Activated CD4-positive, alpha-beta memory T cell treated with anti-CD3 and anti-CD28 coated beads for 36 hours (primary cell): ENCODE results near the gene TUBD1. TPM values are rescaled to one million over a fixed set of nuclear protein-coding genes. Genes with fewer than 3 reads are reported as not detected.

Experiments used
- CTCF ChIA-PET: fragments of 350-600 bp; sonication (Branson Sonifier 250); formaldehyde crosslinking; loops from one replicate; lab custom pipeline; 2021; ENCODE audit warnings: antibody characterized with exemption, inconsistent platforms; lab: Charles Lee
- POLR2A ChIA-PET: fragments of 350-600 bp; sonication (Branson Sonifier 250); formaldehyde crosslinking; loops from one replicate; lab custom pipeline; 2021; ENCODE audit warnings: antibody characterized with exemption; lab: Charles Lee
- DNase-seq: peaks from one replicate; pipeline ENCODE4 v3.0.0-alpha.2; 2020
- H3K27ac Mint-ChIP-seq: one replicate; pipeline ENCODE4 v1.8.0; 2021; ENCODE audit warnings: mixed read lengths
- H3K27me3 Mint-ChIP-seq: one replicate; pipeline ENCODE4 v1.8.0; 2021; ENCODE audit warnings: mixed read lengths
- H3K36me3 Mint-ChIP-seq: one replicate; pipeline ENCODE4 v1.8.0; 2021; ENCODE audit warnings: mixed read lengths
- H3K4me1 Mint-ChIP-seq: one replicate; pipeline ENCODE4 v1.8.0; 2021; ENCODE audit warnings: low read depth, mixed read lengths
- H3K4me3 Mint-ChIP-seq: one replicate; pipeline ENCODE4 v1.8.0; 2021; ENCODE audit warnings: mild to moderate bottlenecking, mixed read lengths
- H3K9me3 Mint-ChIP-seq: one replicate; pipeline ENCODE4 v1.8.0; 2021; ENCODE audit warnings: mixed read lengths
- intact Hi-C: fragments of 100-400 bp; cut with micrococcal nuclease; formaldehyde crosslinking; loops from one replicate; pipeline ENCODE4 v1.15.1; 2023
- total RNA-seq, 2 experiments: library from RNA; stranded (reverse); gene quantifications; one replicate each; pipeline ENCODE4 v1.2.3, GENCODE V29; 2021

Gene TUBD1
- total RNA-seq, 2 experiments from 2014 or later: 11.0 to 12.7 TPM

DNA sequence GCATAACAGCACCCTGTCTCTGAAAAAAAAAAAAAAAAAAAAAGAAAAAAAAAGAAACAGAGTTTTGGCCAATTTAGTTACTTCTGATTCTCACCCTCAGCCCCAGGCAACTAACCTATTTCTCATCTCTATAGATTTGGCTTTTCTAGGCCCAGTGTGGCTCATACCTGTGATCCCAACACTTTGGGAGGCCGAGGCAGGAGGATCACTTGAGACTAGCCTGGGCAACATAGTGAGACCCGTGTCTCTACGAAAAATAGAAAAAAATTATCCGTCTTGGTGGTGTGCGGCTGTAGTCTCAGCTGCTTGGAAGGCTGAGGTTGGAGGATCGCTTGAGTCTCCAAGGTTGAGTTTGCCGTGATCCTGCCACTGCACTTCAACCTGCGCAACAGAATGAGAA, 8.9 kb upstream of the TUBD1 start:
- intact Hi-C loops: no loop called here
- ChIA-PET CTCF (interaction anchor here (2.3 kb wide), 1 partner anchor 13 kb away, joined by 11 read pairs; no protein-coding TSS in a partner anchor), POLR2A (interaction anchor here (1.4 kb wide), 1 partner anchor 8 kb away, joined by 3 read pairs; no protein-coding TSS in a partner anchor)
- DNase-seq: no peak
- Mint-ChIP-seq H3K4me3 (no peak overlapping the region), H3K27ac (no peak overlapping the region), H3K9me3 (no peaks in the 10 kb centered on the region), H3K36me3 (peaks cover 3% of the 10 kb centered on the region), H3K4me1 (peaks cover 35% of the 10 kb centered on the region), H3K27me3 (no peaks in the 10 kb centered on the region)

DNA sequence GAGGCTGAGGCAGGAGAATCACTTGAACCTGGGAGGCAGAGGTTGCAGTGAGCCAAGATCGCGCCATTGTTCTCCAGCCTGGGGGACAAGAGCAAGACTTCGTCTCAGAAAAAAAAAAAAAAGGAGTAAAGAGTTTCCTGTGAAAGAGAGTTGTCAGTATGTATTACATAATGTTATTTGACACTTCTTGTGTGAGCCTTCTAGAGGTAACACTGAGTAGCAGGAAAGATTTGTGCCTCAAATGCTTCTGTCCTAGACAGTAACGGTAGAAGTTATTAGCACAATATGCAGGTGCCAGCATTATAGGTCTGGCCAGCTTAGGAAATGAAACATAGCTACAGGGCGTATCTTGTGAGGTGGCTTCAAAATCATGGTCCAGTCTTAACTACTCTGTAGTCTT, 6.4 kb upstream of the TUBD1 start:
- DNase-seq: no peak
- ChIA-PET POLR2A (no interaction called here), CTCF (interaction anchor here (2.3 kb wide), 1 partner anchor 16 kb away, joined by 11 read pairs; no protein-coding TSS in a partner anchor)
- H3K4me1 Mint-ChIP-seq: peaks cover 44% of the 10 kb centered on the region
- H3K27me3 Mint-ChIP-seq: no peaks in the 10 kb centered on the region
- intact Hi-C loops: loop anchor here (10.0 kb wide), 1 partner anchor 136 kb away; no protein-coding TSS in a partner anchor
- no peaks in the 10 kb centered on the region for H3K9me3 Mint-ChIP-seq
- no peak overlapping the region for H3K4me3 Mint-ChIP-seq
- no peak overlapping the region for H3K27ac Mint-ChIP-seq
- H3K36me3 Mint-ChIP-seq: peaks cover 6% of the 10 kb centered on the region

DNA sequence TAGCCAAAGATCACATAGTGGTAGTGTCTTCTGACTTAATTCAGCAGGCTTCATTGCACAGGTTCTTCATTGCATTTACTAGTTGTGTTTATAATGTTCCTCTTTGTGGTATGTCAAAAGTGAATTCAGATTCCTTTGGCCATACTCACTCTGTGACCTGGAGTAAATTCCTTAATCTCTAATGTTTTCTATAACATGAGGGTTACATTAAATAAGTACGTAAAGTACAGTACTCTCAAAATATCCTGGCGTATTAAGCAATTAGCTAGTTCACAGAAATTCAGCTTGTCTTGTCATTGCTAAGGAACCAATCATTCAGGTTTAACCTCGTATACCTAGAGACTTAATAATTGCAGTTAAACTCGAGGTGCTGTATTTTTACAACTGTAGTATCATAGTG, 4.3 kb upstream of the TUBD1 start:
- intact Hi-C loops: loop anchor here (10.0 kb wide), 1 partner anchor 138 kb away; no protein-coding TSS in a partner anchor
- peaks cover 12% of the 10 kb centered on the region for H3K36me3 Mint-ChIP-seq
- H3K27ac Mint-ChIP-seq: no peak overlapping the region
- H3K4me1 Mint-ChIP-seq: peaks cover 39% of the 10 kb centered on the region
- H3K27me3 Mint-ChIP-seq: no peaks in the 10 kb centered on the region
- POLR2A ChIA-PET: no interaction called here
- CTCF ChIA-PET: no interaction called here
- H3K9me3 Mint-ChIP-seq: no peaks in the 10 kb centered on the region
- DNase-seq: no peak
- H3K4me3 Mint-ChIP-seq: no peak overlapping the region

DNA sequence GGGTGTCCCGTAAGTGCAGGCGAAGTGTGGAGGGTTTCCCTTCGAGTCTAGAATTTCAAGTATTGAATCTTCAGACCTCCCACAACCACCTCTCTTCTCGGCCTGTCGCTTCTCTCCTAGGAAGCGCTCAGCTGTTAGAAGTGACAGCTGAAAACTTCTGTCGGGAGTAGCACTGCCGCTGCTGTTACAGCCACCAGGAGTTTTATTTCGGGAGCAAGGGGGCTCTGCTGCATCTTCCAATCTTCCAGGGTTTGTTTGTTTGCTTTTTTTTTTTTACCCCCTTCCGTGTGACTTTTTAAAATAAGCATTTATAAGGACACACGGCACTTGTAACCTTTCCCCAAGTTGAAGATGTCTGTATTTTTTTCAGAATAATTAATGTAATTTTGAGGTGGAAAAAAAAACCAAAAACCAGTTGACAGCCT, 945 bp upstream of the TUBD1 start:
- Mint-ChIP-seq H3K4me3 (peak overlapping the region; percentile 99), H3K27ac (peak overlapping the region; percentile 92), H3K9me3 (no peaks in the 10 kb centered on the region), H3K27me3 (no peaks in the 10 kb centered on the region), H3K36me3 (peaks cover 15% of the 10 kb centered on the region), H3K4me1 (peaks cover 44% of the 10 kb centered on the region)
- CTCF ChIA-PET: interaction anchor here (0.6 to 3.4 kb wide), 3 partner anchors 20 to 43 kb away, joined by 3 to 14 read pairs (median 3); no protein-coding TSS in a partner anchor
- no peak for DNase-seq
- intact Hi-C loops: loop anchor here (2.0 to 10.0 kb wide), 5 partner anchors 46 to 276 kb away; partner anchors contain the start of gene CLTC
- POLR2A ChIA-PET: interaction anchor here (0.8 to 2.0 kb wide), 12 partner anchors 8 to 186 kb away, joined by 3 to 10 read pairs (median 4); partner anchors contain the start of genes PTRH2, RNFT1 and VMP1

DNA sequence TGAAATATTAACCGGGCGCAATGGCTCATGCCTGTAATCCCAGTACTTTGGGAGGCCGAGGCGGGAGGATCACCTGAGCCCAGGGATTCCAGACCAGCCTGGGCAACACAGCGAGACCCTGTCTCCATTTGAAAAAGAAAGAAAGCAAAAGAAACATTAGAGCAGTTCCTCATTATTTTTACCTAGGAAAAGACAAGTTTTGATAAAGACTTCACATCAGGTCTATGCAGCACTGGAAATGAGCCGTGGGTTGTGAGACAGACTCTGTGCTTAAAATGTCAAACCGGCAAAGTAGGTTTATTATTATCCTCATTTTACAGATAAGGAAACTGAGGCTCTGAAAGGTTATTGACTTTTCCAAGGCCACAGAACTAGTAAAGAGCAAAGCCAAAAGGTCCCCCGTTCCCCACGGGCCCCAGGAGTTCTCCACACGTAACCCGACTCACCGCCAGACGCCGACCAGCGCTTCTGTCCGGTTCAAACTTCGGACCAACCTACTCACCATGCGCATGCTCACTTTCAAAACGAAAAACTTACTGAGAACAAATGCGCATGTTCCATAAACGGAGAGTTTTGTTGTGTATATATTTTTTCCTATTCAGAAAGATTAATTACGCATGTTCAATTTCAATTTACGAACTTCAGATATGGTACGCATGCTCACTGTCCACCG, 356 bp downstream of the TUBD1 start:
- H3K27me3 Mint-ChIP-seq: no peaks in the 10 kb centered on the region
- peaks cover 21% of the 10 kb centered on the region for H3K36me3 Mint-ChIP-seq
- H3K4me3 Mint-ChIP-seq: peak overlapping the region; percentile 99
- peak; percentile 11 for DNase-seq
- CTCF ChIA-PET: interaction anchor here (1.3 to 3.4 kb wide), 3 partner anchors 21 to 146 kb away, joined by 3 to 14 read pairs (median 4); no protein-coding TSS in a partner anchor
- POLR2A ChIA-PET: interaction anchor here (0.9 to 2.0 kb wide), 9 partner anchors 32 to 184 kb away, joined by 3 to 10 read pairs (median 5); partner anchors contain the start of gene RNFT1
- intact Hi-C loops: loop anchor here (1.0 to 10.0 kb wide), 6 partner anchors 45 to 275 kb away; partner anchors contain the start of genes CLTC and RNFT1
- no peaks in the 10 kb centered on the region for H3K9me3 Mint-ChIP-seq
- peak overlapping the region; percentile 92 for H3K27ac Mint-ChIP-seq
- H3K4me1 Mint-ChIP-seq: peaks cover 45% of the 10 kb centered on the region

DNA sequence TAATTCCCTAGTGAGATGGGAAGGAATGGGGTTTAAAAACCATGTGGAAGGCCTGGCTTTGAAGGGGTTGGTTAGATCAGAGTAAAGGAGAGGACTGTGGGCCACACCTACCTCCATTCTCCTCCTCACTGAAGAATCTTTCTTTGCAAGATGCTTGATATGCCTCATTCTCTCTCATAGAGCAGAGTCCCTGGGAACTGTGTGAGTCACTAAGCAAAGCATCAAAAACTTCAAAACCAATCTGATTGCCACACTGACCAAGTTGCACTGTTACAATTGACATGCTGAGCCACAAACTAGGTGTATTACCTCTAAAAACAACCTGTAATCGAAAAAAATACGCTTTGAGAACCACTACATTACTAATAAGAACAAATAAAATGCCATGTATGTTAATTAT, 2.0 kb downstream of the TUBD1 start:
- H3K9me3 Mint-ChIP-seq: no peaks in the 10 kb centered on the region
- DNase-seq: no peak
- peaks cover 36% of the 10 kb centered on the region for H3K4me1 Mint-ChIP-seq
- H3K4me3 Mint-ChIP-seq: peak overlapping the region; percentile 99
- ChIA-PET CTCF (interaction anchor here (1.5 kb wide), 1 partner anchor 144 kb away, joined by 4 read pairs; no protein-coding TSS in a partner anchor), POLR2A (no interaction called here)
- H3K27ac Mint-ChIP-seq: peak overlapping the region; percentile 39
- intact Hi-C loops: loop anchor here (5.0 to 10.0 kb wide), 3 partner anchors 43 to 273 kb away; partner anchors contain the start of gene CLTC
- peaks cover 23% of the 10 kb centered on the region for H3K36me3 Mint-ChIP-seq
- H3K27me3 Mint-ChIP-seq: no peaks in the 10 kb centered on the region

DNA sequence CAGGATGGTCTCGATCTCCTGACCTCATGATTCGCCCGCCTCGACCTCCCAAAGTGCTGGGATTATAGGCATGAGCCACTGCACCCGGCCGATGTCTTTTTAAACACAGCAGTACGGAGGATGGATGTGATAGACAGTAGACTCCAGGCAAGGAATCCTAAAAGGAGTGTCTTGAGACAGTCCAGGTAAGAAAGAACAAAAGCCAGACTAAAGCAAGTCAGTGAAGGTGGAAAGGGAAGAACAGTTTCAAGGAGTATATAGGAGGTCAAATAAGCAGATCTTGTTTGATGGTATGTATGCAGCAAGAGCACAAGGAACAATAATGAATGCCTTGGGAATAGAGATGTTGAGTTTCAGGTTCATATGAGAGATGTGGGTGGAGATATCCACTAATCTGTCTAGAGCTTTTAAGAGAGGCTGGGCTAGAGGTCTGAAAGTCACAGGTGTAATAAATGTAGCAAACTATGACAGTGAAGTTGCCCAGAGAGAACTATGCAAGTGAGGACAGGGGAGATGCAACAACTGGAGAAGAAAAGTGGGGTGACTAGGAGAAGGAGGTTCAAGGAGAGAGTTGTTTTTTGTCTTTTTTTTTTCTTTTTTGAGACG, 4.5 kb downstream of the TUBD1 start:
- Mint-ChIP-seq H3K4me1 (peaks cover 24% of the 10 kb centered on the region), H3K27me3 (no peaks in the 10 kb centered on the region), H3K36me3 (peaks cover 26% of the 10 kb centered on the region), H3K27ac (no peak overlapping the region), H3K4me3 (no peak overlapping the region), H3K9me3 (no peaks in the 10 kb centered on the region)
- intact Hi-C loops: no loop called here
- CTCF ChIA-PET: interaction anchor here (1.9 kb wide), 1 partner anchor 26 kb away, joined by 5 read pairs; no protein-coding TSS in a partner anchor
- no peak for DNase-seq
- POLR2A ChIA-PET: no interaction called here

DNA sequence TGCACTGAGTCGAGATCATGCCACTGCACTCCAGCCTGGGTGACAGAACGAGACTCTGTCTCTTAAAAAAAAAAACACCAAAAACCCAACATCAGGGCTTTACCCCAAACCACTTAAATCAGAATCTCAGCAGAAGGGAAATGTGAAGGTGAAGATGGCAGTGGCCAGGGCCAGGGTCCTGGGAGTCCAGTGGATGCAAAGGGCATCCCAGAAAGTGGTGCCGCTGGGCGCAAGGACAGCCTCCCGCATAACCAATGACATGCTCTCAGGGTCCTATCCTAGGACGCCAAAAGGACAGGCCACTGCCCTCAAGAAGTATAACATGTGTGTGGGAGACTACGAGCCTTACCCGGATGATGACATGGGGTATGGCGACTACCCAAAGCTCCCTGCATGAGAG, 7.9 kb downstream of the TUBD1 start:
- Mint-ChIP-seq H3K36me3 (peaks cover 27% of the 10 kb centered on the region), H3K27ac (no peak overlapping the region), H3K9me3 (no peaks in the 10 kb centered on the region), H3K4me1 (peaks cover 10% of the 10 kb centered on the region), H3K4me3 (no peak overlapping the region), H3K27me3 (no peaks in the 10 kb centered on the region)
- CTCF ChIA-PET: no interaction called here
- intact Hi-C loops: no loop called here
- POLR2A ChIA-PET: no interaction called here
- DNase-seq: no peak

DNA sequence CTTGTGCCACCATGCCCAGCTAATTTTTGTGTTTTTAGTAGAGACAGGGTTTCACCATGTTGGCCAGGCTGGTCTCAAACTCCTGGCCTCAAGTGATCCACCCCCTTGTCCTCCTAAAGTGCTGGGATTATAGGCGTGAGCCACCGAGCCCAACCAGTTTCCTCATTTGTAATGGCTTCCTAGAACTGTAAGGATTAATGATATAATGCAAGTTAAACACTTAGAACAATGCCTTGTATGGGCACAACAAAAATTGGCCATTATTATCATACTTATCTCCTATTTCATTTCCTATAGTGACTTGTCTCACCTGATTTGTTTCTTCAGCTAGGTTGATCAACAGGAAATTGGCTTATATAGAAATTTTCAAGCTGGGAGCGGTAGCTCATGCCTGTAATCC, 14.1 kb downstream of the TUBD1 start:
- Mint-ChIP-seq H3K4me3 (no peak overlapping the region), H3K9me3 (no peaks in the 10 kb centered on the region), H3K27ac (no peak overlapping the region), H3K4me1 (no peaks in the 10 kb centered on the region), H3K27me3 (no peaks in the 10 kb centered on the region), H3K36me3 (peaks cover 20% of the 10 kb centered on the region)
- intact Hi-C loops: no loop called here
- no peak for DNase-seq
- ChIA-PET POLR2A (no interaction called here), CTCF (interaction anchor here (1.3 kb wide), 2 partner anchors 20 to 36 kb away, joined by 3 read pairs; no protein-coding TSS in a partner anchor)

DNA sequence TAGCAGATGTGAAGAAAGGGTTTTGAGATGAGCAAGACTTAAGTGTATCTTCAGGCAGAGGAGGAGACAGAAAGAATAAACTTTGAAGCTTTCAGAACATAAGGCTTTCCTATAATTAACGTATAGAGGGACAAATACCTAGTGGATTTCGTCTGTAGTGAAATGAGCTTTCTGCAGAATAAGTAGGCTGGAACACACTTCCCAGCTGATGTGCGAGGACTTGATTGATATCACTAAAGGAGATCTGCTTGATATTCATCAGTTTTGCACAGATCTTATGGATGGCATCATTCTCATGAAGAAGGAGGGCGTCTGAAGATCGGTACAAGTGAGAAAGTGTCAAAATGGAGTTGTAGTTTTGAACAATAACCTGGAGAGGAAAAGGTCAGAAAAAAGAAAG, 14.8 kb downstream of the TUBD1 start:
- Mint-ChIP-seq H3K4me1 (no peaks in the 10 kb centered on the region), H3K9me3 (no peaks in the 10 kb centered on the region), H3K27ac (no peak overlapping the region), H3K36me3 (peaks cover 20% of the 10 kb centered on the region), H3K27me3 (no peaks in the 10 kb centered on the region), H3K4me3 (no peak overlapping the region)
- POLR2A ChIA-PET: no interaction called here
- CTCF ChIA-PET: interaction anchor here (1.3 kb wide), 2 partner anchors 19 to 36 kb away, joined by 3 read pairs; no protein-coding TSS in a partner anchor
- intact Hi-C loops: no loop called here
- DNase-seq: no peak

DNA sequence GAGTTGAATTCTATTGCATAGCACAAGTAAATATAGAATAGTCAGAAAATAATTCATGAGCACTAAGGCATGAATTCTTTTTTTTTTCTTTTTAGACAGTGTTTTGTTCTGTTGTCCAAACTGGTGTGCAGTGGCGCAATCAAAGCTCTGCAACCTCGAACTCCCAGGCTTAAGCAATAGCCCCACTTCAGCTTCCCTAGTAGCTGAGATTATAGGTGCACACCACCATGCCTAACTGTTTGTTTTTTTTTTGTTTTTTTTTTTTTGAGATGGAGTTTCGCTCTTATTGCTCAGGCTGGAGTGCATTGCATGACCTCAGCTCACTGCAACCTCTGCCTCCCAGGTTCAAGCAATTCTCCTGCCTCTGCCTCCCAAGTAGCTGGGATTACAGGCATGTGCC, 16.6 kb downstream of the TUBD1 start:
- Mint-ChIP-seq H3K27me3 (no peaks in the 10 kb centered on the region), H3K4me3 (no peak overlapping the region), H3K27ac (no peak overlapping the region), H3K9me3 (no peaks in the 10 kb centered on the region), H3K36me3 (peaks cover 20% of the 10 kb centered on the region), H3K4me1 (no peaks in the 10 kb centered on the region)
- no peak for DNase-seq
- intact Hi-C loops: no loop called here
- ChIA-PET CTCF (interaction anchor here (0.6 to 1.1 kb wide), 5 partner anchors 17 to 762 kb away, joined by 3 to 5 read pairs (median 3); no protein-coding TSS in a partner anchor), POLR2A (interaction anchor here (0.7 kb wide), 1 partner anchor 726 kb away, joined by 4 read pairs; no protein-coding TSS in a partner anchor)
